ENCODE measurements around the gene UMAD1.
A peak's percentile ranks its signal among the peaks of the same experiment; 100 is the strongest.

Gene UMAD1

DNA sequence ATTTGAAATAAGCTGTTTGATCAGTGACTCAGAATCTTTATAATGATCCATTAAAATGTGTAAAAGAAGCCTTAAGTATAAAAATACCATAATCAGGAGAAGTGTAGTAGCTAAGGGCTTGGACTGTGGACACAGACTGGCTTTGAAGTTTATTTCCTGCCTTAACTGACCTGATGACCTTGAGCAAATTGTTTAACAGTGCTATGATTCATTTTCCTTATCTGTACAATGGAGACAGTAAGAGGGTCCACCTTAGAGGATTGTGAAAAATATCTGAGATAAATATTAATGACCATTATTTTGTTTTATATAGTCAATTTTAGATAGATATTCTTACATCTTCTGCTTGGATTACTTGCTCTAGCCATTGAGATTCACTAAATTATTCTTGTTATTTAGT, 91.2 kb downstream of the UMAD1 start:
- no peak for DNase-seq (ENCODE audit: low spot score)

- DNase-seq (ENCODE audit: low spot score), result no peak
These were observed 92.2 kb downstream of the UMAD1 start for GRCh38 chr7:7732621-7733281.

DNA sequence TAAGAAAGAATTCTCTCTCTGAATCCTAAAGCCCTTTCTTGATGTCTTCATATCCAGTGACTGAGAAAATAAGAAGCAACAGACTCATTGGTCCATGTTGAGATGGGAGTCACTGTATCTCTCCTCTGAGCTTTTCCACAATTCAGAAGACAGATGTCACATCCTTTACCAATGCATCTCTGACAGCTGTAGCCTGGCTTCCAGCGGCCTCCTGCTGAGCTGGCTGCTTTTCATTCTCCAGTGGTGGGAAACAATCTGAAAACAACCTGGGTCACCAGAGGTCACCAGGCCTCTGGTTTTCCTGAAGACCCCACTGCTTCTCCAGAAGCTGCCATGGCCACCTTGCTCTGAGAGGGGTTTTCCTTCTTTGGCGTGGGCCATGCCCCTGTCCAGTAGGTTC, 96.1 kb downstream of the UMAD1 start:
- no peak for DNase-seq (ENCODE audit: low spot score)

GRCh38 chr7:7737674-7738073, 97.1 kb downstream of the UMAD1 start:
- DNase-seq (ENCODE audit: low spot score), result no peak

DNA sequence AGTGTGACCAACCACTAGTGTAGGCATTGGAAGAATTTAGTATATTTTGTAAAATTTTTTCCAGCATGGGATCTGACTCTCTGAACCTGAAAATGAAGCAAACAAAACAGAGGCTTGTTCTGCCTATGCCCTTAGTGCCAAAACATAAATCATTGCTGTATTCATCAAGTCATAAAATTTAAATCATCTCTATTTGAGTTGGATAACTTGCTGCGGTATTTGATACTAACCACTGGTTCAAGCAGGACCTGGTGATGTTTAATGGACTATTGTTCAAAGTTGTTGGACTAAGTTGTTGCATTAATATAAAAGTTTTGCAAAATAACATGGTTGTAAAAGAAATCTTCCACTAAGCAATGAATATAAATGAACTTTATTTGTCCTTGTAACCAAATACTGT, 97.6 kb downstream of the UMAD1 start:
- no peak for DNase-seq (ENCODE audit: low spot score)

DNA sequence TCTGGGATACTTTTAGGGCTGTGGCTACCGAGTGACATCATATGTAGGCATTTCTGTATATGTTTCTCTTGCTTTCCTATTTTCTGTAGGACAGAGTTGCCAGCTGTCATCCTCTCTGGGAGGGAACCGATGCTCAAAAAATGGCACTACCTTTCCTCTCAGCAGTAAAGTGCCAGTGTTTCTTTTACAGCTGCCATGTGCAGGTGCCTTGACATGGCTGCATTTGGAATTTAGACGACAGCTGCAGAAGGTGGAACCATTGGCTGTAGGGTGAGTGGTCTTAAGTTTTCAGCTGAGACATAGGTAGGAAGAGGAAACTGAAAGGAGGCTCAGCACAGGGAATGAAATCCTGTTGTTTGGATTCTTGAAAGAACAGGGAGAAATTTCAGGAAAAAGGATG, 98.1 kb downstream of the UMAD1 start:
- peak; percentile 27 for DNase-seq (ENCODE audit: low spot score)

GRCh38 chr7:7739204-7740036, 98.9 kb downstream of the UMAD1 start:
- DNase-seq (ENCODE audit: low spot score), result no peak

DNA sequence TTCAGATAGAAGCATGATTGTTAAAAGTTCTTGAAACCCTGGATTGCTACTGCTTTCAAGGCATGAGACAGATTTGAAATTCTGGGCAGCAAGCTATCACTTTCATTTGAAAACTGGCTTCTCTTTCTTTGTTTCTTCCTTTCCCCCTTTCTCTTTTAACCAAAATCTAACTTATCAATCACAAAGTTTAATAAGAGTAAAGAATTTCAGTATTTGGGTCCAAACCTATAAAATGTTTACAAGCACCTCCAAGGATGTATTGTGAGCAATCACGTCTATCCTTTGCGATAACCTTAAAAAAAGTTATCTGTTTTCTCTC, 99.4 kb downstream of the UMAD1 start:
- DNase-seq (ENCODE audit: low spot score), result no peak

- DNase-seq (ENCODE audit: low spot score), result no peak
These were observed 101.7 kb downstream of the UMAD1 start for GRCh38 chr7:7742223-7742622.

GRCh38 chr7:7745258-7745657, 104.7 kb downstream of the UMAD1 start:
- DNase-seq (ENCODE audit: low spot score), result no peak

DNA sequence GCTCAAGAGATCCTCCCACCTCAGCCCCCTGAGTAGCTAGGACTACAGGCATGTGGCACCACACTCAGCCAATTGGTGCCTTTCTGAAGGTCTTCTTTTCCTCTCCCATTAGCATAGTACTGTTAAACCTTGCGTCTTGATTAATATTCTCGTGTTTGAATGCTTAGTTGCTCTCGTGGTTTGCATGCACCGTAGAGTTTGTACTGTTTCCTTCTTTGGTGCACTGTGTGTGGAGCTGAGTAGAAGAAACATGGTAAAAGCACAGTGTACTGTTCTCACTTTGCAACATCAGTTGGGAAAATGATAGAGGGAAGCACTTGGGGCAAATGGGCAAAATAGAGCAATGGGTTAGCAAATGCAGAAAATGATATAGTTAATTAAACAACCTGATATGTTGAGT, 105.4 kb downstream of the UMAD1 start:
- DNase-seq (ENCODE audit: low spot score), result no peak

GRCh38 chr7:7746458-7746857, 105.9 kb downstream of the UMAD1 start:
- DNase-seq (ENCODE audit: low spot score), result no peak

DNA sequence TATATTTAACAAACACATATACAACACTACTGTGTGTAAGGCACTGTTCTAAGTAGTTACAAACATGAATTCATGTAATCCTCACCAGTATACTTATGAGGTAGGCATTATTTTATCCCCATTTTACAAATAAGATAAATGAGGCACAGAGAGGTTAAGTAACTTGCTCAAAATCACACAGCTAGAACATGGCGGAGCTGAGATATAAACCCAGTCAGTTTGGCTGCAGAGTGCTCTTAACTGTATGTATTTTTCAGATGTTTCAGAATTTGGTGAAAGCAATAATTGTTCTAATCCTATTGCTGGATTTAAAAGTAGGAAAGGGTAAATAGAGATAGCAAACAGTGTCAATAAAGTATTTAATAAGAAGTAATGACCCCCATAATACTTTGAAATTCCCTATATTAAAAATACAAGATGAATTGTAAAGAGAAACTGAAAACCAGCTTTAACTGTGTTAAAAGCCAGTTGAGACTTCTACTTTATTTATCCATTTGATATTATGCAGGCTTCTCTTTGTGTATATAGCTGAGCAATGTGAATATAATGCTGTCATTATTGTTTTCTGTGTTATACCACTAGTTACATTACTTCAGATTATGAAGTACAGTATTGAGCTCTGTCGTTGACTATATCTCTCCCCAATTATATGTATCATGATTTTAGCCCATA, 110.2 kb downstream of the UMAD1 start:
- DNase-seq (ENCODE audit: low spot score), result no peak

DNA sequence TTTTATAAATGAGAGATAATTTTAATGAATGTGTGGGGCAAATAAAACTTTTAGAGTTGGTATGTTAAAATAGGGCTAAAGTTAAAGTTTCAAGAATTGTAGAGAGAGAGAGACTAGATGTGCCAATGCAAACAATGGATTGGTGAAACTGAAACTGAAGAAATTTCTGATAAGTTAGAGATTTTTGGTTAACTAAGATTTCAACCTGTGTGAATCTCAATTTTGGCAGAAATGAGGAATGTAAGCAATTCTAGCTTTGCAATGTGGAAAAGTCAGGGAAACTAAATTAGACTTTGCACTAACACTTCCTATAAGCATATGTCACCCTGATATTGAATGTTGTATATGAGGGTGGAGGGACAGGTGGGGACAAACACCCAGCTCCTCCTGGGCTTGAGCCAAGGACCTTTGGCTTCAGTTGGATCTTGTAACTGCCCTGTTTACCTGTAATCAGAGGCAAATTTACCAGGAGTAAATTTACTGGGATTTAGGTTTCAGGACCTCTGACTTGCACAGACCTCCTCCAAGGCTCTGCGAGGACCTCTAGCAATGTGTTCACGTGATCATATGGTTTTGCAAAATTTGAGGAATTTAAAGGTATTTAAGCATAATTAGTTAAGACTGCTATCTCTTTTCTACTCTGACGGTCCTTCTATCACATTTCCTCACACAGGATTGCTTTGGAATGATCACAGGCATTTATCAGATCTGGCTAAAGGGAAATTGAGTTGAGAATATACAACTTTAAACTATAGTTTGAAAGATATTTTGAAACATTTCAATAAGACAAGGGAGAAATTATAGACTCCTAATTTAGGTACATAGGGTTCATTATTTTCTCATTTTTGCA, 110.9 kb downstream of the UMAD1 start:
- no peak for DNase-seq (ENCODE audit: low spot score)

DNA sequence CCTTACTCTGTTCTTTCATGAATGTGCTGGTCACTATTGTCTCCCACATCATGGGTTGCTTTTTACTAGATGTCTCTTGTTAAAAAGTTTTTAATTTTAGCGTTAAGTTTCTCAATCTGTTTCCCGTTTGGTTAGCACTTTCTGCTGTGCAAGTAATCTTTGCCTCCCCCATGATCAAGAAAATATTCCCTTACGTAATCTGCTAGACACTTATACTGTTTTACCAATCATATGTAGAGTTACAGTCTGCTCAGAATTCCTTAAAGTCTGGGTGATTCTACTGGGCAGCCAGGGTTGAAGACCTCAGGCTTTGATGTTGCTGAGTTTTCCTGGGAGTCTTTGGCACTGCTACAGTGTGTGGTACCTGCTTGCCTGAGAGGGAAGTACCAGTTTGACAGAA, 116.0 kb downstream of the UMAD1 start:
- DNase-seq (ENCODE audit: low spot score), result no peak

GRCh38 chr7:7757576-7757975, 117.0 kb downstream of the UMAD1 start:
- DNase-seq (ENCODE audit: low spot score), result no peak

- peak; percentile 86 for DNase-seq (ENCODE audit: low spot score)
These were observed 120.9 kb downstream of the UMAD1 start for GRCh38 chr7:7761340-7761973.

DNA sequence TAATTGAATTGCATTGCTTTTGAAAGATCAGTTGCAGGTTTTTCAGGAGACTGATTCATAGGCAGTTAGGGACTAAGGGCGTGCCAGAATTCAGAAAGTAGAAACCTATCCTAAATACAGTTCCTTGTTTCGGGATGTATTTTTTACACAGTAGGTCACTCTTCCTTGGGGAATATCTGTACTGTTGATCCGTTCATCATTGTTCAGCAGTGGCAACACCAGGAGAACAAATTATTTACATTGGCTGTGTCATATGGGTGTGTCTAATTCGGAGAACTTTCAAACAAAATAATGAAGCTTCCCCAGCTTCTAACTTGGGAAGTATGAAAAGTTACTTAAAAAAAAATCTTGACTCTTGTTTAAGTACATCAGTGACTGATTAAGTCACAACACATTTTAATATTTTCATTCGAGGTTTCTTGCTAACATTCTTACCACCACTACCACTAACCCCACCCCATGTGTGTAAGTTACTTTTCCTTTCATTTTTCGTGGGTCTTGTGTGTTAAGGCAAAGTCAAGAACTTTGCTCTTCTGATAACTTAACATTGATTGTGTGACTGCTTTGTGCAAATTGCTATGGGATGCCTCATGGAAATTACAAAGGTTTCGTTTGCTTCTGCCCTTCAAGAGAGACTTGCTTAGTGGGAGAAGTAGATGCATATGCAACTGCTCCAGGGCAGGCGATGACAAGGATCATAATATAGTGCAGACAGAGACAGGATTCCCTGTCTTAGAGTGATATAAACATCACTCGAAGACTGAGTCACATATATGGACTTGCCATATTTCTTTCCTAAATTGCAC, 121.6 kb downstream of the UMAD1 start:
- DNase-seq (ENCODE audit: low spot score), result peak; percentile 44

DNA sequence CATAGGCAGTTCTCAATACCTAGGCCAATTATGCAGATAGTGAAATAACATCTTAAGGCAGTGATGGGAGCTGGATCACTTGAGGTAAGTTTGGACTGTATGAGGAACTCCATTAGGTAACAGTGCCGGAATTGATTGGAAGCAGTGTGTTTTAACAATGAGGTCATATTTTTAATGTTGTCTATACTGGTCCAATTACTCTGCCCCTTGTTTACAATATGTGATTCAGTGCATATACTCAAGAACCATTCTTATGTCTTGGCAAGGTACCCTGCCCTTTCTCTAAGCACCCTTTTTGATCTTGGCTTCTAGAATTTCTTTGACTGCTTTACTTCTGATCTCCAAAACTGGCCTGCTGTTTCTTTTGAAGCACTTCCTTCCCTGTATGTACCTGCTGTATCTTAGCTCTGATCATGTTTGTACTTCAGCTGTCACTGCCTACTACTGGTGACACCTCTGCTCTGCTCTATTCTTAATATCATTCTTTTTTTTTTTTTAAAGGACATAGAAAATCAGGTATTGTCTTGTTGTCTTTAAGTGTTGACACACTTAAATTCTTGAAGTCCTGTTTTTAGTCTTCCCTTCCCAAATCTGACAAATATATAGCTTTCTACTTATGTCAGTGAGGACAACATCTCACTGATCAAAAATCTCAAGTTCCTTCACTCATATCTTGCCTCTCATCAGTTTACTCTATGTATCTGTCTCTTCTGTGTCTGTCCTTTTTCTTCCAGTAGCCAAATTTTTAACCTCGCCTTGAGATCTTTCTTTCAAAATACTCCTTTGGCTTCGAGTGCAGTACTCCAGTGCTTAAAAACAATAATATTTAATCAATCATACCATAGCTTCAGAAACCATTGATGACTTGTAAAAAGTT, 124.2 kb downstream of the UMAD1 start:
- no peak for DNase-seq (ENCODE audit: low spot score)

GRCh38 chr7:7765422-7765821, 124.9 kb downstream of the UMAD1 start:
- DNase-seq (ENCODE audit: low spot score), result no peak

Data from NAMALWA (cell line).